ENCODE measurements around the gene ZNF436.
"Not testable (repeated sequence)": the region's sequence is repeated elsewhere in the genome, so short reads cannot be mapped to it uniquely, and the experiment has no call there.

Gene ZNF436

DNA sequence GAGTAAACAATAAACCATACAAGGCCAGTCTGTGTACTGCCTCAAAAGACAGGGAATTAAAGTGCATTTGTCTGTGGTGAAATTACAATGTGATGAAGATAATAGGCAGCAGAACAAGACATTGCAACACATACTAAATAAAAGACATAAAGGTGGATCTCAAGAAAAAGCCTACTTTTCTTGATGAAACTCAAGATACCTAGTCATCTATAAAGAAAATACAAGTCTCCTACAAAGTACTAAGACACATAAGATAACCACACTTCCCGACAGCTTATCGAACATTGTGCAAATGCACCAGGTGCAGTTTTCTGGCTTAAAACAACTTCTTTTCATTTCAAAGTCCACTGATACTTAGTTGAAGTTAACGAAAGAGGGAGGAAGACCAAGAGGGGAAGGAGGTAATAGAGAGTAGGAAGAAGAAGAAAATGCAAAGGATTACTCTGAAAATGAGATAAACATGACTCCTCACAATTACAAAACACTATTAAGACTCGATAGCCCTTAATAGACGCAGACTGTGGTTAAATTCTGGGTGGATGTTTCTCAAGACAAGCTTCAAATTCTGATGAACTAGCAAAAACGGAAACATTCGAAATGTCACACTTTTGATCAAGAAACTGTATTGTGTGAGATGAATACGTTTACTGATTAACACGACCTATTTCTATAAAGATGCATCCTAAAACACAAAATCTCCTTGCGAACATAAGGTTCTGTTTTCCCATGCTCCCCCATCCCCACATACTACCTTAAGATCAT lies 27.5 kb downstream of the ZNF436 start:
- no peak for TF ChIP-seq SPI1 (IDR thresholded peaks at IDR 0.05; ENCODE audit: low read depth, low read length)
- no peak for TF ChIP-seq PAX5 (IDR thresholded peaks at IDR 0.05; ENCODE audit: insufficient read depth, low read length, severe bottlenecking)
- TF ChIP-seq POU2F2 (IDR thresholded peaks at IDR 0.05; ENCODE audit: low read depth, low read length) = no peak
- TF ChIP-seq POLR2A (IDR thresholded peaks at IDR 0.05; ENCODE audit: low read depth, low read length) = no peak
- no peak for TF ChIP-seq POLR2AphosphoS5 (IDR thresholded peaks at IDR 0.05; ENCODE audit: low read depth, low read length)
- DNase-seq (ENCODE audit: insufficient read length, low spot score) = no peak
- no peak for FAIRE-seq

GRCh38 chr1:23339632-23340031 lies 30.0 kb downstream of the ZNF436 start:
- FAIRE-seq = no peak

DNA sequence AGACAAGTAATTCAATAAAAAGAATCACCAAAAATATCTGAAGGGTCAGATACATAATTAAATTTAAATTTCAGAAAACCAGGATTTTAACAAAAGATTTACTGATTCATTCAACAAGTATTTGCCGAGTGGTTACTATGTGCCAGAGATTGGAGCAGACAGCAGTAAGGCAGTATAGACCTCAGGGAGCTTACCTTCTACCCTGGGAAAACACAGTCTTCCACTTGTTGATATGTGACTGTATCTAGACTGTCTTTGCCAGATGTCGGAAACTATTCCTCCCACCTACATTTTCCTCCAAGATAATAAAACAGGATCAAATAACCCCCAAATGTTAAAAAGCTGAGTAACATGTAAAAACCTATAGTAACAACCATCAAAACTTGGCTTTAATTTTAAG lies 31.8 kb downstream of the ZNF436 start:
- FAIRE-seq = no peak
- TF ChIP-seq POLR2A (IDR thresholded peaks at IDR 0.05; ENCODE audit: low read depth, low read length) = no peak
- TF ChIP-seq POLR2AphosphoS5 (IDR thresholded peaks at IDR 0.05; ENCODE audit: low read depth, low read length) = no peak
- TF ChIP-seq PAX5 (IDR thresholded peaks at IDR 0.05; ENCODE audit: insufficient read depth, low read length, severe bottlenecking) = no peak
- no peak for TF ChIP-seq POU2F2 (IDR thresholded peaks at IDR 0.05; ENCODE audit: low read depth, low read length)
- no peak for TF ChIP-seq TAF1 (IDR thresholded peaks at IDR 0.05; ENCODE audit: low read depth, low read length)
- TF ChIP-seq SPI1 (IDR thresholded peaks at IDR 0.05; ENCODE audit: low read depth, low read length) = no peak
- DNase-seq (ENCODE audit: insufficient read length, low spot score) = no peak

More at GRCh38 chr1:23339632-23340031, 30.0 kb downstream of the ZNF436 start:
- no peak for DNase-seq (ENCODE audit: insufficient read length, low spot score)
- TF ChIP-seq POLR2A (IDR thresholded peaks at IDR 0.05; ENCODE audit: low read depth, low read length) (no peak), POLR2AphosphoS5 (IDR thresholded peaks at IDR 0.05; ENCODE audit: low read depth, low read length) (no peak), POU2F2 (IDR thresholded peaks at IDR 0.05; ENCODE audit: low read depth, low read length) (no peak), PAX5 (IDR thresholded peaks at IDR 0.05; ENCODE audit: insufficient read depth, low read length, severe bottlenecking) (no peak)

DNA sequence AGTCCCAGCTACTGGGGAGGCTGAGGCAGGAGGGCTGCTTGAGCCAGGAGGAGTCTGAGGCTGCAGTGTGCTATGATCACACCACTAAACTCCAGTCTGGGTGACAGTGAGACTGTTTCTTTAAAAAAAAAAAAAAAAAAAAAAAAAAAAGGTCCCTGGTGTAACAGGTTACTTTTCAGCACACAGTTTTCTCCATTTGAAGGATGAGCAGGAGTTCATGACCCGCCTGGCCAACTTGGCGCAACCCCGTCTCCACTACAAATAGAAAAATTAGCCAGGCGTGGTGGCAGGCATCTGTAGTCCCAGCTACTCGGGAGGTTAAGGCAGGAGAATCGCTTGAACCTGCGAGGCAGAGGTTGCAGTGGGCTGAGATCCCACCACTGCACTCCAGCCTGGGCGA lies 37.9 kb downstream of the ZNF436 start:
- TF ChIP-seq PAX5 (IDR thresholded peaks at IDR 0.05; ENCODE audit: insufficient read depth, low read length, severe bottlenecking) (no peak), POLR2AphosphoS5 (IDR thresholded peaks at IDR 0.05; ENCODE audit: low read depth, low read length) (no peak), TAF1 (IDR thresholded peaks at IDR 0.05; ENCODE audit: low read depth, low read length) (no peak), SPI1 (IDR thresholded peaks at IDR 0.05; ENCODE audit: low read depth, low read length) (no peak), POU2F2 (IDR thresholded peaks at IDR 0.05; ENCODE audit: low read depth, low read length) (no peak), POLR2A (IDR thresholded peaks at IDR 0.05; ENCODE audit: low read depth, low read length) (no peak)
- no peak for FAIRE-seq
- DNase-seq (ENCODE audit: insufficient read length, low spot score) = no peak

- FAIRE-seq (no peak), DNase-seq (ENCODE audit: insufficient read length, low spot score) (no peak)
- TF ChIP-seq POLR2AphosphoS5 (IDR thresholded peaks at IDR 0.05; ENCODE audit: low read depth, low read length) (no peak), TAF1 (IDR thresholded peaks at IDR 0.05; ENCODE audit: low read depth, low read length) (no peak), POLR2A (IDR thresholded peaks at IDR 0.05; ENCODE audit: low read depth, low read length) (no peak), POU2F2 (IDR thresholded peaks at IDR 0.05; ENCODE audit: low read depth, low read length) (no peak), SPI1 (IDR thresholded peaks at IDR 0.05; ENCODE audit: low read depth, low read length) (no peak), PAX5 (IDR thresholded peaks at IDR 0.05; ENCODE audit: insufficient read depth, low read length, severe bottlenecking) (no peak)
Observed at GRCh38 chr1:23330846-23331245, 38.8 kb downstream of the ZNF436 start.

DNA sequence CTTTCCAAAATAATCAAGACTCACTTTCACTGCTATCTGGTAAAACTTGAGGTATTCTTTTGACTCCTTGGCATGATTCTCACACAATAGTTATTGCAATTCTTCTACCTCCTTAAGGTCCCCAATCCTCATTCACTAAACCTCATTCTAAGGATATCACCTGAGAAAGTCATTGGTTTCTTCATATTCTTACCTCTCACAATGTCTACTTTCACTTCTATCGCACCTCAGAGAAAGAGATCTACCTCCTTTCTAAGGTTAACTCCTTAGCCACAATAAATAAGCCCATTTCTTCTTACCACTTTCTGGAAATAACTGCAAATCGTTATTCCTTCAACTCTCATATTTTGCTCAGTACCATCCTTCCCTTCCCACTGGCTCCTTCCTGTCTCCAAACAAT lies 44.2 kb downstream of the ZNF436 start:
- no peak for DNase-seq (ENCODE audit: insufficient read length, low spot score)
- TF ChIP-seq POLR2AphosphoS5 (IDR thresholded peaks at IDR 0.05; ENCODE audit: low read depth, low read length) (no peak), POLR2A (IDR thresholded peaks at IDR 0.05; ENCODE audit: low read depth, low read length) (no peak), TAF1 (IDR thresholded peaks at IDR 0.05; ENCODE audit: low read depth, low read length) (no peak), PAX5 (IDR thresholded peaks at IDR 0.05; ENCODE audit: insufficient read depth, low read length, severe bottlenecking) (no peak), SPI1 (IDR thresholded peaks at IDR 0.05; ENCODE audit: low read depth, low read length) (no peak), POU2F2 (IDR thresholded peaks at IDR 0.05; ENCODE audit: low read depth, low read length) (no peak)
- FAIRE-seq = peak; percentile 31

DNA sequence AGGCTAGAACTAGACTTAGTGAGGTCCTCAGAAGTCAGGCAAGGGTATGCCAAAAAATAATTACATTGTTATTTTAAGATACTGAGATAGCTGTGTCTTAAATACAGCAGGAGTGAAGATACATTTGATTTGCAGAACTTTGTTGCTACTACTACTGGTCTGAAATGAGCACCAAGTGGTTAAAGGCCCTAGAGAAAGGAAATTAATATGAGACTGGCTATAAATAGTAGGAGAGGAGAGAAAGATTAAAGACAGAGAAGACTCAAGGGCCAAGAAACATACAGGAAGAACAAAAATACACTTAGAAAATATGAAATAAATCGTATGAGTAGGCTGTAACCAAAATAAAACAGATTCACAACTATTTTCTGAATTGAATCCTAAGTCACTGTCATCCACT lies 46.9 kb downstream of the ZNF436 start:
- DNase-seq (ENCODE audit: insufficient read length, low spot score) (no peak), FAIRE-seq (no peak)
- TF ChIP-seq POLR2AphosphoS5 (IDR thresholded peaks at IDR 0.05; ENCODE audit: low read depth, low read length) (no peak), POLR2A (IDR thresholded peaks at IDR 0.05; ENCODE audit: low read depth, low read length) (no peak), PAX5 (IDR thresholded peaks at IDR 0.05; ENCODE audit: insufficient read depth, low read length, severe bottlenecking) (no peak), TAF1 (IDR thresholded peaks at IDR 0.05; ENCODE audit: low read depth, low read length) (no peak), POU2F2 (IDR thresholded peaks at IDR 0.05; ENCODE audit: low read depth, low read length) (no peak), SPI1 (IDR thresholded peaks at IDR 0.05; ENCODE audit: low read depth, low read length) (no peak)

GRCh38 chr1:23310280-23310679 lies 59.4 kb downstream of the ZNF436 start:
- not testable (repeated sequence) for FAIRE-seq; DNase-seq (ENCODE audit: insufficient read length, low spot score)

All from GM12891 (cell line).